GM19463 (cell line): ENCODE data around the gene RBBP8.
"Not testable (repeated sequence)": the region's sequence is repeated elsewhere in the genome, so short reads cannot be mapped to it uniquely, and the experiment has no call there.

Source experiments
- ATAC-seq: cut with Tn5 transposase; IDR thresholded peaks from one replicate; pipeline ENCODE4 v1.9.1; 2021; ENCODE audit warnings: mild to moderate bottlenecking, moderate library complexity; ENCODE audit not compliant: unreplicated experiment

The RBBP8 gene

GRCh38 chr18:22933206-22933965 is at the start of gene RBBP8:
Gene RBBP8 (plus strand): TSS chr18:22933328. CDS start chr18:22936852, 3,524 bp downstream.
- ATAC-seq = peak; percentile 85

GRCh38 chr18:22883827-22884226 is 49.3 kb upstream of the RBBP8 start:
- ATAC-seq = no peak

DNA sequence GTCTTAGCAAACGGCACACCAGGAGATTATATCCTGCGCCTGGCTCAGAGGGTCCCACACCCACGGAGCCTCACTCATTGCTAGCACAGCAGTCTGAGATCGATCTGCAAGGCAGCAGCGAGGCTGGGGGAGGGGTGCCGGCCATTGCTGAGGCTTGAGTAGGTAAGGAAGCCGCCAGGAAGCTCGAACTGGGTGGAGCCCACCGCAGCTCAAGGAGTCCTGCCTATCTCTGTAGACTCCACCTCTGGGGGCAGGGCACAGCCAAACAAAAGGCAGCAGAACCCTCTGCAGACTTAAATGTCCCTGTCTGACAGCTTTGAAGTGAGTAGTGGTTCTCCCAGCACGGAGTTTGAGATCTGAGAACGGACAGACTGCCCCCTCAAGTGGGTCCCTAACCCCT is 47.4 kb upstream of the RBBP8 start:
- not testable (repeated sequence) for ATAC-seq

DNA sequence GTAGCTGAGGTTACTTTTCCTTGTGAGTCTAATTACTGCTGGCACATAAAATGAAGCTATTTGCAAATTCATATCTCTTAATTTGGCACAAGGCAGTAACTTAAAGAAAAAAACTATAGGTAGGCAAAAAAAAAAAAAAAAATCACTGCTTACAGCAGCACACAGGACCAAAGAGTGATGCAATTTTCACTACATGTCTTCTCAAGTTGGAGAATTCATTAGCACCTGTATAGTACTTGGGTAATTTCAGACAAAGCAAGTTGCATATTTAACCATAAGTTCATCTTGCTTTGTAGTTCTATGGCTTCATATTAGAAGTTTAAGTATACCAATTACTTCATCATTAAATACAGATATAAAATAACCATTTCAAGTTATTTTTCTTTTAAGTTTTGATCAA is 33.7 kb upstream of the RBBP8 start:
- ATAC-seq = no peak

GRCh38 chr18:22900558-22901238 is 32.4 kb upstream of the RBBP8 start:
- no peak for ATAC-seq

DNA sequence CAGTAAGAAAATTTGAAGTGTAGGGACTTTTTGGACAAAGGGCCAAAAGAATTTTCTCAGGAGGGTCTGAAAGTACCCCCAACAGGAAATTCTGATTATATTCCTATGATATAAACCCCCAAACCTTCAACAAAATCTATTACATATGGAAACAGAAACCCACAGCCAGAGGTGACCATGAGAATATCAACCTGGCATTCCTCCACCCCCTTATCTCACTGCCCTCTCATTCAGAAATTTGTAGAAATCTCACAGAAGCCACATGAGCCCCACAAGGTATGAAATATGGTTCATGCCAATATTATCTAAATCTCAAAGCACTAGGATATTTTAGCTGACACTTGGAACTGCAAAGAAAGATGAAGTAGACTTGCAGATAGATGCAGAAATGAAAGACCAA is 31.0 kb upstream of the RBBP8 start:
- ATAC-seq = no peak

GRCh38 chr18:22903248-22903647 is 29.9 kb upstream of the RBBP8 start:
- not testable (repeated sequence) for ATAC-seq

GRCh38 chr18:22912149-22912548 is 21.0 kb upstream of the RBBP8 start:
- no peak for ATAC-seq

DNA sequence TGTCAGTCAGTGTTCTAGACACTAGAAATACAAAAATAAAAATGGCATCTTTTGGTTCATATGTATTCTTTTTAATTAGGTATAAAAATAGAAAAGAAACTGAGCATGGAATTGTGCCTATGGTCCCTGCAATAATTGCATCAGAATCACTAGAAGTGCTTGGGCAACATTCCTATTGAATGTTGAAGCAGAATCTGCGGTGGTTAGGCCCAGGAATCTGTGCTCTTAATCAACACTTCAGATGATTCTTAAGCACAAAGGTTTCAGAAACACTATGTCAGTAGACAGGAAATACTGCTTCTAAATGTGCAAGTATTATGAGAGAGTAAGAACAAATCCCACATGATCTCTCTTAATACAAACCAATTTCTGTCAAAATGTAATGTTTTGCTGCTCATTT is 20.3 kb upstream of the RBBP8 start:
- ATAC-seq = no peak

- ATAC-seq = no peak
These were observed 19.3 kb upstream of the RBBP8 start for GRCh38 chr18:22913861-22914260.

- no peak for ATAC-seq
These were observed 18.5 kb upstream of the RBBP8 start for GRCh38 chr18:22914633-22915032.

DNA sequence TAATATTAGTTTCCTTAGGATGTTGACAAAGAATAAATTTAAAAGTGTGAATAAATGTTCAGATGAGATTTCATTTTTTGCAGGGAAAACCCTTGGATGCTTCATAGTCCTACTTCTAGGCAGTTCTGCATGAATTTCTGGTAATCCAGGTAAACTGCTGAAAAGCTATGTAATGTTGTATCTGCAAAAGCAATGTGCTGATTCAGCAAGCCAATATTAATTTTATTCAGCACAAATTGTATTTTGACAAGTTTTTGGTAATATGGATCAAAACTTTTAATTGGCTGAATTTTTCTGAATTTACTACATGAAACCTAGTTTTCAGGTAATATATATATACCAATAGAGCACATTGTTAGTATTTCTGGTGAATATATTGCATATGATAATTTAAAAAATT is 17.8 kb upstream of the RBBP8 start:
- ATAC-seq = no peak

DNA sequence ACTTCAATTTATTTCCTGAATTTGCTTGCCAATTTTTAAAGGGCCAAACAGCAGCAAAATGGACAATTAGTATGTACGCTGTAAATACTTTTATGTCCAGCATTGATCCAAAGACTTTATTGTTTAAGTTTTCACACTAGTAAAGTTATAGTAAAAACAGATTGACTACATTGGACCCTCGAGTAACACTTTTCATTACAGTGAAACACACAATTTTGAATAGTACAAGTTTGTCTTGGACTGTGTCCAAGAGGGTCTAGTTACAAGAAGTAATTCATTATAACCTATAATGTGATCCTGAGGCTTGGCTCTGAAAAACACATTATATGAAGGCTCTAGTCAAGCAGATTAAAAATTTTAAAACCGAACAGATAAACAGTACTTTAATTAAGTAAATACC is 11.4 kb upstream of the RBBP8 start:
- no peak for ATAC-seq

- no peak for ATAC-seq
These were observed 8.5 kb upstream of the RBBP8 start for GRCh38 chr18:22924589-22924988.

- no peak for ATAC-seq
These were observed 6.7 kb upstream of the RBBP8 start for GRCh38 chr18:22926454-22926853.

DNA sequence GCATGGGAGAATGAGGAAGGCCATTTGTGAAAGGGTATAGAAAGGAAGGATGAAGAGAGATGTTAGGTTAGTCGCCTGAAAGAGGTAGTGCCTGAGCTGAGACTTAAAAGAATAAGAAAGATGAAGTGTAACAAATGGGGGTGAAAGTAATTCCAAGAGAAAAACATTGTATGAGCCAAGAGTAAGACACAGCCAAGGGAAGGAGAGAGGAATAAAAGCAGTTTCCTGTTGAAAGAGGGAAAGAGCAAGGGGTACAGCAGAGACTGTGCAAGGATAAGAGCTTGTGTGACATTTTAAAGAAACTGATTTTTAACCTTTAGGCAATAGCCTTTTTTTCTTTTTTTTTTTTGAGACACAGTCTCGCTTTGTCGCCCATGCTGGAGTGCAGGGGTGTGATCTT is 4.8 kb upstream of the RBBP8 start:
- no peak for ATAC-seq

DNA sequence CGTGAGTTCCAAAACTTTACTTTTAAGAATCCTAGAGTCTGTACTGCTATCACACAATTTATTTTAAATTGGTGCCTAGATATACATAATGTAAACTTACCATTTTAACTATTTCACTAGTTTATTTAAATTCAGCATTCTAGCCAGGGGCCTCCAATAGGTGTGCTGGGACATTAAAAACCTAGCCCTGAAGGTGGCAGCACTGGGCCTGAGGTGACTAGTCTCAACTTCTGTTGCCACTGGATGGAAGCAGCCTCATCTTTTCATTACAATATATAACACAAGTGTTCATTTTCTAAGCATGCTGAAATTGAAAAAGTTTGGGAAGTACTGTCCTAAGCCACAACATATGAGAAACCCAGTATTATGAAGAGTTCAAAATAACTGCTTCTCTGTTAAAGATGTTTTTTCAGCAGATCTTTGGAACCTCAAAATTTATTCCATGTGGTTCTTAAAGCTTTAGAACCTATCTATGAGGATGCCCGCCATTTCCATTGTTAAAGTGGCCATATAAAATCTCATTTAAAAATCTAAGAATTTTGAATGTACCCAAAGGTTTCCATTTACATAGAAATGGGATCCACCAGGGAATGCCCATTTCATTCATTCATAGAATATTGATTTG is 2.9 kb upstream of the RBBP8 start:
- peak; percentile 35 for ATAC-seq

DNA sequence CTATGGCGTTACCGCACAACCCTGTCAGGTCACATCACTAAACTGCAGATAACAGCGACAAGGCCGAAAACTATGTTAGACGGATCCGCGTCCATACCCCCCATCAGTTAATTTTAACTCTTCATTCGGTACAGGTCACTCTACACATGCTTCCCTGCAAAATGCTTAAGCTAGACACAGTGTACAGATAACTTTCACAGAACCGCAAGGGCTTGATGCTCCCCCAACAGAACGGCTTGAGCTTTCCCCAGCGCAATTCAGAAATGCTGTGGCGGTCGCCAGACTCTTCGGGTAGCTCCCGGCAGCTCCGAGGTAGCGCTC is 283 bp upstream of the RBBP8 start:
- peak; percentile 28 for ATAC-seq

DNA sequence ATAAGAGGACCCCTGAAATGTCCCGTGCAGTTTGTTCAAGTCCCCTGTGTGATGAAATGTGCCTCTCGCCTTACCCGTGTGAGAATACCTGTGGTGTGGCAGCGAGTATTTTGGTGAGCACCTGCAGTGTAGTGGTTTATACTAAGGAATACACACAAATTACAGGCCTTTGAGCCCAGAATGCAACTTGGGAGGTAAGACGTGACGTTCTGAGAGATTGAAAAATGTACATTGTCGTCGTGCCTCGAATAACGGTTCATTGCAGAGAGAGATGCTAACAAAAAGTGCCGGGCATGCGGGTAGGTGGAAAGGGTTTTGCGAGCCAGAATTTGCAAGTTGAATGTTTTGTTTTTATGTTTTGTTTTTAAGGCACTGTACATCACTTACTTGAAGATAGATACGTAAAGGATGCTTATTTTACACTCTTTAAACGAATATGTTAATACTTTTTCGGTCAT is 867 bp downstream of the RBBP8 start:
- ATAC-seq = no peak

GRCh38 chr18:22934789-22935188 is 1.7 kb downstream of the RBBP8 start:
- ATAC-seq = no peak

- ATAC-seq = no peak
These were observed 2.3 kb downstream of the RBBP8 start for GRCh38 chr18:22935431-22935830.

DNA sequence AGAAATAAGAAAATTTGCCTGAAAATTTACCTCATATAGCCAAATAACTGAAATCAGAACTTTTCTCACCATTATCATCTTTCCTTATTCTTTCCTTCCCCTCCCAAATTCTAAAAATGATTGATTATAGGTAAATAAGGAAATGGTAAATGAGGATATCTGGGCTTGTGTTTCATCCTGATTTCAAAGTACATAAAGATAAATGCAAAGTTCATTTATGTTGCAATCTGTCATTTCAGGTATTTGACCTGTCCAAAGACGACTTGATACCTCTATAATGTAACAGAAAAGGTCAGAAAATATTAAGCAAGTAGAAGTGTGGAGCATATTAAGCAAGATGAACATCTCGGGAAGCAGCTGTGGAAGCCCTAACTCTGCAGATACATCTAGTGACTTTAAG is 3.4 kb downstream of the RBBP8 start:
- no peak for ATAC-seq
